Middle frontal gyrus (tissue), 1 donor: ENCODE data around the gene ISY1.
"Not testable (repeated sequence)": the region's sequence is repeated elsewhere in the genome, so short reads cannot be mapped to it uniquely, and the experiment has no call there.

ENCODE experiments used
- DNase-seq: peaks from one replicate; pipeline ENCODE4 v3.0.0-alpha.2; 2015; ENCODE audit warnings: low spot score; ENCODE audit errors: extremely low spot score

ISY1 gene

DNA sequence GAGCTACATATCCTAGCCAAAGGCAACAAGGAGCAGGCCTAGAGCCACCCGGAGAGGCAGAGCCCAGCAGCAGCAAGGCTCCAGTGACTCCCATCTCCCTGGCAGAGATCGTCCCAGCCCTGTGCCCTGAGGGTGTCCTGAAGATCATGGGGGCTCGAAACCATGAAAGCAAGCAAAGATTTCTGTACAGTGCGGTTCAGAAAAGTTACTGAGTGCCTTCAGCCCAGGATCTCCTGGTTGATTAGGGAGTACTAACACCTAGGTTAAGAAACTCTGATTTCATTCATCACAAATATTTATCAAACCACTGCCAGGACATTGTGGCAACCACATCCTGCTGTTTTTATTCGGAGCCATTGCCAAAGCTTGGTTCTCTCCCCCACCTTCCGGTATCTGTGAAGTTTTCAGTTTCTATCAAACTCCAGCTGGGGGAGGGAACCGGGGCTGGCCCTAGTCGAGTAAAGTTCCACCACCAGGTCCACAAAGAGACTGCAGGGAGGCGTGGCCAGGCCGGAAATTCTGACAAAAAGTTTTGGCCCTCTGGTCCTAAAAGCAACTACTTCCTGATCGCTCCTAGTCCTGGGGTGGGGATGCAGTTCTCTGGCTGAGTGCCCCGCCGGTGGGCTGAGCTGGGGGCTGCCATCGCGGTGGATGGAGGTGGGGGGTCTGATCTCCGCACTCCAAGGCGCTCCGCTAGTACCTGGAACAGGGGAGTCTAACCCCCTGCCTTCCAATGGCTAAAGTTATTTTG lies 40.4 kb downstream of the ISY1 start:
- no peak for DNase-seq

GRCh38 chr3:129119365-129120100 lies 41.3 kb downstream of the ISY1 start:
- DNase-seq = no peak

DNA sequence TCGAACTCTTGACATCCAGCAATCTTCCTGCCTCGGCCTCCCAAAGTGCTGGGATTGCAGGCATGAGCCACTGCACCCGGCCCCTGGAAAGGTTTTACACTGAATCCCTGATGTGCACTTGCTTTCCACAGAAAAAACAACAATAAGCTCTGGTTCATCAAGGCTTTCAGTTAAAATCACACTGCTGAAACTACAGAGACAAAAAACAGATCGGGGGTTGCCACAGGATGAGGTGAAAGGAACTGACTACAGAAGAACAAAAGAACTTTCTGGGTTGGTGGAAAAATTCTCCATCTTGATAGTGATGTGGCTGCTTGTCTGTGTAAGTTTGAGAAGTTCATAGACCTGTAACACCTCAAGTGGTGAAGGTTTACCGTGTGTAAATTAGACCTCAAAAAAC lies 42.1 kb downstream of the ISY1 start:
- DNase-seq = no peak

- no peak for DNase-seq
Observed at GRCh38 chr3:129117134-129117533, 43.7 kb downstream of the ISY1 start.

DNA sequence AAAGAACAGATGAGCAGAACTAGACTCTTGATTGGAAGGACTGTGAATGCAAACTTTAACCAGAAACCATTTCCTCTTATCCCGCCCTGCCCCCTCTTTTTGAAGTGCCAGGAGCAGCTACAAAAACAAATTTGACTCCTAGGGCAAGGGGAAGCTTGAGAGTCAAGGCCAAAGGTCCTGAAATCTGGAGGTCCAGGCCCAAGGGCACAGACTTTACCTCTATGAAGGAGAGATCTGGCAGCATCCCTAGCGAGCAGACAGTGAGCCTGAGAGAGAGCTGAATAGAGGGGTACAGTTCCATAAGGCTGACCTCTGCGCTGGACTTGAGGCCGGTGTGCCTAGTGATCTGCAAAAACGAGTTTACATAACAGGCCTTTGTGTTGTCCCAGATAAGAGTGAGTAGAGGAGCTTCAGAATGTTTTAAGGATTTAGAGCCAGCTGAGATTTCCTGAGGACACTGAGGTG lies 44.3 kb downstream of the ISY1 start:
- no peak for DNase-seq

GRCh38 chr3:129114455-129114854 lies 46.4 kb downstream of the ISY1 start:
- no peak for DNase-seq

GRCh38 chr3:129112308-129113052 lies 48.4 kb downstream of the ISY1 start:
- DNase-seq = no peak

- DNase-seq = not testable (repeated sequence)
Observed at GRCh38 chr3:129111076-129111780, 49.6 kb downstream of the ISY1 start.

GRCh38 chr3:129107793-129108192 lies 53.1 kb downstream of the ISY1 start:
- DNase-seq = no peak

DNA sequence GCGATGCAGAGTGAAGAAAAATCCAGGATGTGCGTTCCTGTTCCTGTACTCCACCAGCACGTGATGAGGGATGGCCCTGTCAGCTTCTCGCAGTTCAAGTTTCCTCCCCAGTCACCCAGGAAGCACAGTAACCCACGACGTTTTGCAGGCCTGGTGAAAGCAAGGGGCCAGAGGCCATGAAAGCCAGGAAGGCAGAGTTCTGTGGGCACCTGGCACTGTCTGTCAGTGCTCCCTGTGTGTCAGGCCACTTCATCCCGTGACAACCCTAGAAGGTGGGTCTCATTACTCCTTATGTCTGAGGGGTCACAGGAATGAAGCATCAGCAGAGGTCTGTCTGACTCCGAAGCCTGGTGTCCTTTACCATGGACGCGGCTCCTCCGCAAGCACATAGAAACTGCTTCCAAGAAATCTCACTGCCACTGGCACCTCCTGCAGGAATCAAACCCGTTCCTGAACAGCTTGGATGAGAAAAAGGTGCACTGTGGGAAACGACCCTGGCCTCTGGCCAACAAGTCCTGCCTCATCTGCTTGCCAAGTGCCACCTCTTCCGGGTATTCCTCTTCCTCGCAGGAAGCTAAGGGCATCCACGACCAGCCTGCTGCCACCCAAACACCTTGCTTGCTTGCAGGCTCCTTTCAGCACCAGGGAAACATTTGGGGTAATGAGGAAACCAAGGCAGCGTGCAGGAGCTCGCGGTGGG lies 53.8 kb downstream of the ISY1 start:
- no peak for DNase-seq

- no peak for DNase-seq
Observed at GRCh38 chr3:129106320-129106719, 54.5 kb downstream of the ISY1 start.

DNA sequence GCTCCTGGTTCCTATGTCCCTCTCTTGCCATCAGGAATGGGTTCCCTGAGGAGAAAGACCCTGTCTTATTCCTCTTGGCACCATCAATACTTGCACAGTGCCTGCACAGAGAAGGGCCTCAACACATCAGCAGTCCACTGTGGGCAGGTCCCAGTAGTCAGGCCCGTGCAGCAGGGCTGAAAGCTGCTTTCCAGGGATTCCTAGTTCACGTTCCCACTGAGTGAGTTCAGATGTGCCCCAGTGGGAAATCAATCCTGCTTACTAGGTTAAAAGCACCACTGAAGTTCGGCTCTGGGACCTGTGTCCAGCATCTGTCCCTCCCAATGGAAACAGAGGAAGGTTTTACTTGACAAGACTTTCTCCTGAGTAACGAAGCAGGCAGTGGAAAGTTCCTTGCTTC lies 55.0 kb downstream of the ISY1 start:
- DNase-seq = no peak

- DNase-seq = no peak
Observed at GRCh38 chr3:129104498-129105079, 56.3 kb downstream of the ISY1 start.

DNA sequence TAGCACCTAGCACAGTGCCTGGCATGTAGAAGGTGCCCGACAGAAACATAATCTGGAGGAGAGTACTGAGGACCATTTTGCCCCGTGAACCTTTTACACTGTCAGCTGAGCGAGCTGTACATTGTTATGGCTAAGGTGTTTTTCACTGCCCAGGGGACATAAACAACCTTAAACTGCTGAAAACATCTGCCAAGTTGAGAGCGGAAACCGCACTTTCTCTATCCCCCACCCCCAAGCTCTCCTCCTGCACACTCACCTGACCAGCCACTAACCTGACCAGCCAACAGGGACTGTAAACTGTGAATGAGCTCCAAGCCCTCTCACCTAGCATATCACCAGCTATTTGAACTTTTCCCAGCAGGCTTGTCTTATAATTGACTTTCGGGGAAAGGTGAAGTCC lies 56.8 kb downstream of the ISY1 start:
- DNase-seq = no peak

GRCh38 chr3:129103296-129103695 lies 57.6 kb downstream of the ISY1 start:
- no peak for DNase-seq

DNA sequence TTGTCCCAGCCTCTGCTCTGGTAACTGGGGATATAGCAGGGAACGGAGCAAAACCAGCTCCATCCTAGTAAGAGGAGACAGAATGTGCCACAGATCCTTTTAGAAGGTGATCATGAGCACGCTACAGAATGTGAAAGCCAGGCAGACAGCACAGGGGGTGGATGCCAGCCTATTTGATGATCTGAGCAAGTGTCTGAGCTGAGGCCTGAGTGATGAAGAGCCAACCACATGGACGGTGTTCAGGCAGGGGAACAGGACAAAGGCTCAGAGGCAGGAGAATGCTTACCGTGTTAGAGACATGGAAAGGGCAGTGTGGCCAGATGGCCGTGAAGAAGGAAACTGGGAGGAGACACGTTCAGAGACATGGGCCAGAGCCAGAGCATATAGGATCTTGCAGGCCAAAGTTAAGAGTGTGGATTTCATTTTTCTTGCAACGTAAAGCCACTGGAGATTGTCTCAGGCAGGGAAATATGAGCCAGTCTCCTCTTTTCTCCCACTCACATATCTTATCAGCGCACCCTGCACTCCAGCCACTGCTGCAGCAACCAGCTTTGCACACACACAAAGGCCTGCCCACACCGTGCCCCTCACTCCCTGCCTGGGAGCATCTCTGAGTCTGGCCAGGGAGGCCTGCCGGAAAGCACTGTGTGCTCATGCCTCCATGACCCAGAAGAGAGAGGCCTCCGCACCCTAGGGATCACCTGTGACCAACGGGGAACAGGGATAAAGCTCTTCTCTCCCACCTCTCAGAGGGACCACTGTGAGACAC lies 59.3 kb downstream of the ISY1 start:
- no peak for DNase-seq

DNA sequence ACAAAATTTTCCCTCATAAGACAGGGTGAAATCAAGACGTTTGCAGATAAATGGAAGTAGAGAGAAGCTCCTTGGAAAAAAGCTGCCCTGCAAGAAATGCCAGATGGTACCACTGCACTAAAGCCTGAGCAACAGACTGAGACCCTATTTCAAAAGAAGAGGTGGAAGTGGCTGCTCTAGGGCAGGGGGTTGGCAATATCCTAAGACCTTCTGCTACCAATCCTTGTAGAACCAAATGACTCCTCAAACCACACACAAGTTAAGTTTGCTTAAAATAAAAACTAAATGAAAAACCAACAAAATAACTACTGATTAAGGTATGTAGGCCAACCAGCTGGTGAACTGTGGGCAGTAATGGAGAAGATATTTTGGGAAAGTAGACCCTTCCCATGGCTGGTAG lies 60.6 kb downstream of the ISY1 start:
- no peak for DNase-seq

DNA sequence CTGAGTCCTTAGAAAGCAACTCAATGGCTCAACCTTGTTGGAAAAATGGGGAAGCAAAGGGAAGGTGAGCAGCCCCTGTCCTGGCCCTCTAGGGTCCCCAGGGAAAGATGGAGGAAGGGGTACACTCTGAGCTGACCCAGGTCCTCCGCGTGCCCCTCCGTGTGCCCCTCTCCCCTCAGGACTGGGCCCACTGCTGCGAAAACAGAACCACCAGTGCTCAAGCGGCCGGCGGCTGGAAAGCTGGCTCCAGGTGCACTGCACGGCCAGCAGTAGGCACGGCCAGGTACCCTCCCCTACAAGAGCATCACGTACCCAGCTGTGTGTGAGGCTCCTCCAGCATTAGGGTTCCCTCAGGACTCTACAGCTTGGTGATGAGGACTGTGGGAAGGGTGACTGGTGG lies 65.6 kb downstream of the ISY1 start:
- no peak for DNase-seq

GRCh38 chr3:129088312-129088711 lies 72.6 kb downstream of the ISY1 start:
- DNase-seq = not testable (repeated sequence)

GRCh38 chr3:129087904-129088303 lies 73.0 kb downstream of the ISY1 start:
- not testable (repeated sequence) for DNase-seq
